A549 (cell line): ENCODE data around the gene SYNGR4. TPM values are rescaled to one million over a fixed set of nuclear protein-coding genes. Genes with fewer than 3 reads are reported as not detected.

Experiments used
- ATAC-seq, 2 experiments: fragments of 200-7000 bp in 1 of 2; fragments of >200 bp in 1 of 2; cut with Nextera tagmentation in 1 of 2; cut with Tn5 transposase in 1 of 2; 3 replicates each; pipeline versions ENCODE4 v1.8.0 to v1.9.1; 2018 to 2020; ENCODE audit warnings: mild to moderate bottlenecking in 1 of 2, moderate library complexity in 1 of 2
- CTCF ChIA-PET: fragments of 300-600 bp; sonication (Branson Sonifier 250); formaldehyde crosslinking; extraction: SDS; loops from one replicate; lab custom pipeline; 2021; ENCODE audit warnings: antibody characterized with exemption, inconsistent platforms; lab: Yijun Ruan, JAX
- POLR2A ChIA-PET: fragments of 350-600 bp; formaldehyde crosslinking; extraction: SDS; loops from one replicate; lab custom pipeline; 2021; ENCODE audit warnings: antibody characterized with exemption, inconsistent platforms; lab: Yijun Ruan, JAX
- DNase-seq, 2 experiments: peaks; one replicate each; pipeline versions ENCODE4 v3.0.0 to v3.0.0-alpha.2; 2011 to 2016; ENCODE audit warnings: low read depth in 1 of 2, low spot score in 1 of 2
- FAIRE-seq: peaks from 2 replicates; lab custom pipeline; 2011; peaks lifted over from hg19 to GRCh38; lab: Jason Lieb, UNC
- H3K27ac ChIP-seq, 2 experiments: fragments of >200 bp; sonication (Bioruptor Twin); formaldehyde crosslinking; 3 replicates each; pipeline ENCODE4 v1.5.1; 2016 to 2017
- H3K4me1 ChIP-seq: fragments of >200 bp; sonication (Bioruptor Twin); formaldehyde crosslinking; 3 replicates; pipeline ENCODE4 v1.6.1; 2016
- H3K4me2 ChIP-seq: fragments of >200 bp; sonication (Bioruptor Twin); formaldehyde crosslinking; 3 replicates; pipeline ENCODE4 v1.6.1; 2016
- H3K4me3 ChIP-seq: fragments of >200 bp; sonication (Bioruptor Twin); formaldehyde crosslinking; 3 replicates; pipeline ENCODE4 v1.5.1; 2016
- H3K9me3 ChIP-seq: fragments of >200 bp; sonication (Bioruptor Twin); formaldehyde crosslinking; 3 replicates; pipeline ENCODE4 v1.6.1; 2016
- CHD2 ChIP-seq: fragments of 150-350 bp; IDR thresholded peaks from 2 replicates; pipeline ENCODE4 v1.6.1; 2014; ENCODE audit warnings: low read length; ENCODE audit not compliant: partially characterized antibody
- CHD4 ChIP-seq: fragments of 200-600 bp; sonication (generic); IDR thresholded peaks from 2 replicates; pipeline ENCODE4 v1.6.1; 2016; ENCODE audit warnings: antibody characterized with exemption, mild to moderate bottlenecking, borderline replicate concordance
- ELK1 ChIP-seq: fragments of 150-350 bp; IDR thresholded peaks from 2 replicates; pipeline ENCODE4 v1.6.1; 2014; ENCODE audit warnings: low read depth, mild to moderate bottlenecking, low read length
- ESRRA ChIP-seq: fragments of 150-350 bp; IDR thresholded peaks from 2 replicates; pipeline ENCODE4 v1.6.1; 2014; ENCODE audit warnings: mild to moderate bottlenecking, low read length, borderline replicate concordance
- HEYL ChIP-seq: fragments of 250-450 bp; sonication (Bioruptor Pico); IDR thresholded peaks from 2 replicates; pipeline ENCODE4 v1.8.0; 2021; ENCODE audit warnings: mild to moderate bottlenecking, moderate library complexity
- HMGXB4 ChIP-seq: fragments of 250-450 bp; sonication (Bioruptor Pico); IDR thresholded peaks from 2 replicates; pipeline ENCODE4 v1.5.0; 2021; ENCODE audit warnings: mild to moderate bottlenecking, moderate library complexity, borderline replicate concordance
- HOXB13 ChIP-seq: fragments of 250-450 bp; sonication (Bioruptor Pico); IDR thresholded peaks from 2 replicates; pipeline ENCODE4 v1.5.0; 2020; ENCODE audit warnings: low read depth, mild to moderate bottlenecking, moderate library complexity
- HOXB5 ChIP-seq: fragments of 250-450 bp; sonication (Bioruptor Pico); IDR thresholded peaks from 2 replicates; pipeline ENCODE4 v1.5.0; 2020; ENCODE audit warnings: mild to moderate bottlenecking, moderate library complexity
- JUN ChIP-seq, 2 experiments: fragments of >200 bp; sonication (Bioruptor Twin); formaldehyde crosslinking; IDR thresholded peaks; 2 replicates in 1 of 2; 3 replicates in 1 of 2; pipeline ENCODE4 v1.6.1; 2016 to 2017
- JUNB ChIP-seq: fragments of >200 bp; sonication (Bioruptor Twin); formaldehyde crosslinking; IDR thresholded peaks from 2 replicates; pipeline ENCODE4 v1.6.1; 2016
- KDM5A ChIP-seq: fragments of 200-600 bp; sonication (generic); IDR thresholded peaks from 2 replicates; pipeline ENCODE4 v1.6.1; 2016; ENCODE audit warnings: antibody characterized with exemption, mild to moderate bottlenecking
- MAZ ChIP-seq: fragments of 150-350 bp; IDR thresholded peaks from 2 replicates; pipeline ENCODE4 v1.6.1; 2014; ENCODE audit warnings: antibody characterized with exemption, low read depth, low read length, borderline replicate concordance
- NFE2L2 ChIP-seq: fragments of 150-350 bp; conservative IDR thresholded peaks from 2 replicates; pipeline ENCODE4 v1.6.1; 2014; ENCODE audit warnings: low read length
- NPAS2 ChIP-seq: fragments of 250-450 bp; sonication (Bioruptor Pico); IDR thresholded peaks from 2 replicates; pipeline ENCODE4 v1.8.0; 2022; ENCODE audit warnings: mild to moderate bottlenecking, moderate library complexity, borderline replicate concordance
- RAD21 ChIP-seq, 2 experiments: fragments of >200 bp in 1 of 2; sonication (Bioruptor Twin) in 1 of 2; formaldehyde crosslinking in 1 of 2; IDR thresholded peaks in 1 of 2; conservative IDR thresholded peaks in 1 of 2; 2 replicates in 1 of 2; 3 replicates in 1 of 2; pipeline ENCODE4 v1.6.1; 2012 to 2018; ENCODE audit warnings: inconsistent platforms in 1 of 2
- RCOR1 ChIP-seq: fragments of 150-350 bp; IDR thresholded peaks from 2 replicates; pipeline ENCODE4 v1.6.1; 2014; ENCODE audit warnings: antibody characterized with exemption, low read length, low read depth
- ZFP36 ChIP-seq: fragments of 450-650 bp; IDR thresholded peaks from 2 replicates; pipeline ENCODE4 v1.6.1; 2014; ENCODE audit warnings: borderline replicate concordance; ENCODE audit not compliant: partially characterized antibody
- WGBS: methylation state at CpG from one replicate; pipeline ENCODE4 v1.1.6; 2017; ENCODE audit errors: missing lambda C conversion rate; 5-methylcytosine and 5-hydroxymethylcytosine counted together
- polyA plus RNA-seq, 4 experiments: library from polyadenylated mRNA; depleted of rRNA in 3 of 4; stranded (reverse); fragments of >200 nt; fragmentation: RNase III in 1 of 4; extraction: RNeasy Plus Mini Kit Qiagen cat#74134 plus additional on column Dnase treatment in 1 of 4; gene quantifications; 2 replicates in 3 of 4; 3 replicates in 1 of 4; pipeline ENCODE4 v1.2.3, GENCODE V29; 2011 to 2017
- TF ChIP-seq, protein P1 (sequence below): fragments of >200 bp; sonication (Bioruptor Twin); formaldehyde crosslinking; IDR thresholded peaks from 3 replicates; pipeline ENCODE4 v1.6.1; 2016
- TF ChIP-seq, protein P2 (sequence below): fragments of >200 bp; sonication (Bioruptor Twin); formaldehyde crosslinking; IDR thresholded peaks from 3 replicates; pipeline ENCODE4 v1.5.1; 2016

SYNGR4 gene
- polyA plus RNA-seq, 2 of the 4 experiments (the other 2 are of a cell fraction), result 2.3 to 4.4 TPM

DNA sequence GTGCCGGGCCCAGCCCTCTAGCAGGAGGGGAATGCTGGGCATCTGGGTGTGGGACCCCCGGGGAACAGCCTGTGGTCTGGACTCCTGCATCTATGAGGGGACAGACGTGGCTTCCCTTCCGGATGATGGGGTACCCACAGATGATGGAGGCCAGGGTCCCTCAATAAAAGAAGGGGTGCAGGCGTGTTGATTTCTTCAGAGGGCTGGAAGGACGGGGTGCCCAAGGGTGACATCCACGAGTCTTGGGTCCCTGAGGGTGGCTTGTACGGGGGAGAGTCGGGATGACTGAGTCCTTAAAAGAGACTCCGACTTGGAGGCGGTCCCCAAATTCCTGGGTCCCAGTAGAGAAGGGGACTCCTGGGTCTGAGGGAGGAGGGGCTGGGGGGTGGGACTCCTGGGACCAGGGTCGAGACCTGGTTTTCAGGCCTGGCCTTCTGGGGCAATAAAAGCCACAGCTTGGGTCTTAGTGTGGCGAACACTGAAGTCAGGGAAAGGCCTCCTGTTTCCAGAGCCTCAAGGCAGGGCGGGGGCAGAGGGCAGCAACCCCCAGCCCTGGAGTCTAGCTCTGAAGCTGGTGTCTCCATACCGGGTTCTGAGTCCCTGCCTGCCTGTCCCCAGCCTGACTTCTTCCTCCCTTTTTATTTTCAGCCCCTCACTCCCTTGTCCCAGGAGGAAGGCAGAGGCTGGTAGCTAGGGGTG, 28.8 kb downstream of the SYNGR4 start:
- DNase-seq (peak in 1 of 2 experiments; percentile 51), FAIRE-seq (no peak), ATAC-seq (peak in 1 of 2 experiments; percentile 3; a peak in 3 of 6 replicates)
- 72% methylated on average over 15 of the region's 15 CpGs for WGBS
- Histone ChIP-seq H3K4me1 (peaks cover 68% of the 10 kb centered on the region), H3K27ac (peak overlapping the region; percentile 68 to 95), H3K4me2 (peak overlapping the region; percentile 97), H3K9me3 (no peaks in the 10 kb centered on the region)
- POLR2A ChIA-PET, result interaction anchor here (1.5 to 1.7 kb wide), 2 partner anchors 30 to 52 kb away, joined by 5 to 13 read pairs; partner anchors contain the start of genes SYNGR4 and TMEM143
- TF ChIP-seq JUN (IDR thresholded peaks at IDR 0.05) (no peak), HOXB13 (CRISPR knock-in tag) (no peak), MAZ (no peak), HMGXB4 (CRISPR knock-in tag) (no peak), HOXB5 (CRISPR knock-in tag) (no peak), RCOR1 (no peak), CHD2 (no peak), NPAS2 (CRISPR knock-in tag) (no peak), CHD4 (no peak), ZFP36 (no peak), HEYL (CRISPR knock-in tag) (no peak), RAD21 (conservative IDR thresholded peaks at IDR 0.05 in 1 of 2, IDR thresholded peaks at IDR 0.05 in 1 of 2) (no peak), JUNB (no peak), ESRRA (no peak), NFE2L2 (no peak), KDM5A (no peak), ELK1 (no peak)
- TF ChIP-seq, protein P1, sequence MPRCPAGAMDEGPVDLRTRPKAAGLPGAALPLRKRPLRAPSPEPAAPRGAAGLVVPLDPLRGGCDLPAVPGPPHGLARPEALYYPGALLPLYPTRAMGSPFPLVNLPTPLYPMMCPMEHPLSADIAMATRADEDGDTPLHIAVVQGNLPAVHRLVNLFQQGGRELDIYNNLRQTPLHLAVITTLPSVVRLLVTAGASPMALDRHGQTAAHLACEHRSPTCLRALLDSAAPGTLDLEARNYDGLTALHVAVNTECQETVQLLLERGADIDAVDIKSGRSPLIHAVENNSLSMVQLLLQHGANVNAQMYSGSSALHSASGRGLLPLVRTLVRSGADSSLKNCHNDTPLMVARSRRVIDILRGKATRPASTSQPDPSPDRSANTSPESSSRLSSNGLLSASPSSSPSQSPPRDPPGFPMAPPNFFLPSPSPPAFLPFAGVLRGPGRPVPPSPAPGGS, result no peak
- TF ChIP-seq, protein P2, sequence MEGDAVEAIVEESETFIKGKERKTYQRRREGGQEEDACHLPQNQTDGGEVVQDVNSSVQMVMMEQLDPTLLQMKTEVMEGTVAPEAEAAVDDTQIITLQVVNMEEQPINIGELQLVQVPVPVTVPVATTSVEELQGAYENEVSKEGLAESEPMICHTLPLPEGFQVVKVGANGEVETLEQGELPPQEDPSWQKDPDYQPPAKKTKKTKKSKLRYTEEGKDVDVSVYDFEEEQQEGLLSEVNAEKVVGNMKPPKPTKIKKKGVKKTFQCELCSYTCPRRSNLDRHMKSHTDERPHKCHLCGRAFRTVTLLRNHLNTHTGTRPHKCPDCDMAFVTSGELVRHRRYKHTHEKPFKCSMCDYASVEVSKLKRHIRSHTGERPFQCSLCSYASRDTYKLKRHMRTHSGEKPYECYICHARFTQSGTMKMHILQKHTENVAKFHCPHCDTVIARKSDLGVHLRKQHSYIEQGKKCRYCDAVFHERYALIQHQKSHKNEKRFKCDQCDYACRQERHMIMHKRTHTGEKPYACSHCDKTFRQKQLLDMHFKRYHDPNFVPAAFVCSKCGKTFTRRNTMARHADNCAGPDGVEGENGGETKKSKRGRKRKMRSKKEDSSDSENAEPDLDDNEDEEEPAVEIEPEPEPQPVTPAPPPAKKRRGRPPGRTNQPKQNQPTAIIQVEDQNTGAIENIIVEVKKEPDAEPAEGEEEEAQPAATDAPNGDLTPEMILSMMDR, result no peak
- TF ChIP-seq, all 56 proteins: peak for 0
- CTCF ChIA-PET, result interaction anchor here (1.0 to 3.5 kb wide), 11 partner anchors 10 to 216 kb away, joined by 3 to 15 read pairs (median 4); partner anchors contain the start of genes SYNGR4 and TMEM143
- H3K4me3 ChIP-seq, result peak overlapping the region; percentile 45
